ENCODE measurements around the gene TTLL1. TPM values are rescaled to one million over a fixed set of nuclear protein-coding genes. Genes with fewer than 3 reads are reported as not detected.

Gene TTLL1
- total and polyA plus RNA-seq, 7 donors = 2.4 to 6.4 (median 4.3) TPM

- intact Hi-C loops (cut with DNase I) = no loop called here
- whole genome bisulfite sequencing, 2 donors = 81 to 94% methylated on average over 14 of the region's 14 CpGs
These were observed 9.4 kb downstream of the TTLL1 start for GRCh38 chr22:43079742-43080141.

DNA sequence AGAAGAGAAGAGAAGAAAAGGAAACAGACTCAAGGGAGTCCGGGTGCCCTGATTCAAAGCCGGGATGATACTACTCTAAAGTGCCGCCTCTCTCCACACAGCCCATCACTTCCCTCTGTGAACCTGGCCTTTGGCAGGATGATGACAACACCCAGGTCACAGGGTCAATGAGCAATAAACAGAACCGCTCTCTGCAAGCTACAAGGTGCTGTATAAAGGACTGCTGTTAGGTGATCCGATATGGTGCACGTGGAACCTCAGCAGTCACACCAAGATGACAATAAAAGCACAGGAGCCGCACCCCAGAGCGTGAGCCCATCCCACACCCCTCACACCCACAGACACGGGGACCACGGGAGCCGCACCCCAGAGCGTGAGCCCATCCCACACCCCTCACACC, 10.7 kb downstream of the TTLL1 start:
- H3K36me3 ChIP-seq = peaks cover 0 to 10% (median 0%) of the 10 kb centered on the region in 4 donors
- H3K27me3 ChIP-seq = no peaks in the 10 kb centered on the region
- H3K27ac ChIP-seq = no peak overlapping the region
- intact Hi-C loops (cut with DNase I) = no loop called here
- no peak for DNase-seq
- TF ChIP-seq POLR2AphosphoS5 (IDR thresholded peaks at IDR 0.05) (no peak), EP300 (IDR thresholded peaks at IDR 0.05) (no peak), CTCF (IDR thresholded peaks at IDR 0.05) (no peak), POLR2A (IDR thresholded peaks at IDR 0.05) (no peak)
- H3K9me3 ChIP-seq = no peaks in the 10 kb centered on the region
- H3K4me3 ChIP-seq = no peak overlapping the region
- H3K4me1 ChIP-seq = no peaks in the 10 kb centered on the region
- WGBS, 2 donors = 27 to 69% methylated on average over 12 of the region's 12 CpGs

More at GRCh38 chr22:43079742-43080141, 9.4 kb downstream of the TTLL1 start:
- H3K36me3 ChIP-seq = peaks cover 0 to 8% (median 0%) of the 10 kb centered on the region in 4 donors
- H3K9me3 ChIP-seq = no peaks in the 10 kb centered on the region
- DNase-seq = no peak
- no peaks in the 10 kb centered on the region for H3K4me1 ChIP-seq
- H3K27me3 ChIP-seq = no peaks in the 10 kb centered on the region
- no peak overlapping the region for H3K27ac ChIP-seq
- no peak for TF ChIP-seq POLR2AphosphoS5 (IDR thresholded peaks at IDR 0.05)
- TF ChIP-seq EP300 (IDR thresholded peaks at IDR 0.05) = no peak
- TF ChIP-seq CTCF (IDR thresholded peaks at IDR 0.05) = no peak
- TF ChIP-seq POLR2A (IDR thresholded peaks at IDR 0.05) = no peak
- no peak overlapping the region for H3K4me3 ChIP-seq

DNA sequence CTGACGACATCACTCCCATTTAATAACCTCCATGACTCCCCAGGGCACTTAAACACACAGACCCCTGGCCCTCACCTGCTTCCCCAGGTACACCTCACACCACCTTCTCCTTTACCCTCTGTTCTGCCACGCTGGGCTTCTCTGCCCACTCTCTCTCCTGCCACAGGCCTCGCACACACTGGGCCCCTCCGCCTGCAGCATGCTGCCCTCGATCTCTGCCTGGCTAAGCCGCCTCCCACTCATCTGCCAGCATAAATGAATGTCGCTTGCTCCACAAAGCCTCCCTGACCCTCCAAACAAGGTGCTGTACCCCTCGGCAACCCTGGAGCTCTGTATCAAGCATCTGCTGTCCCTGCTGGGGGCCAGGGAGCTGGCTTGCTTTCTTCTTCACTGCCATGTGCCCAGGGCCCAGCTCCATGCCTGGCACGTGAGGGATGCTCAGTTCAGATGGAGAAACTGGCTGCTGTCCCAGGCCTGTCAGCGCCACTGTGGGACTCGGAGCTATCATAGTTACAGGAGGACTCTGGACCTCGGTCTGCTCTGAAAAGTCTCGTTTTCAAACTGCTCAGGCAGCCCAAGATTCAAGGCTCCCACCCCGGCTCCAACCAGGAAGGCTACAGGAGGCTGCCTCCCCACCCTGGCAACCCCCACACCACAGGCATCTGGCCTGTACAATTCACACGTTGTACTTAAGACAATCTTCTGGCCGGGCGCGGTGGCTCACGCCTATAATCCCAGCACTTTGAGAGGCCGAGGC, 11.9 kb downstream of the TTLL1 start:
- H3K27me3 ChIP-seq = no peaks in the 10 kb centered on the region
- peaks cover 0 to 10% (median 0%) of the 10 kb centered on the region in 4 donors for H3K36me3 ChIP-seq
- no peak for DNase-seq
- H3K27ac ChIP-seq = no peak overlapping the region
- no peaks in the 10 kb centered on the region for H3K4me1 ChIP-seq
- intact Hi-C loops (cut with DNase I) = no loop called here
- TF ChIP-seq EP300 (IDR thresholded peaks at IDR 0.05) (no peak), POLR2A (IDR thresholded peaks at IDR 0.05) (no peak), CTCF (IDR thresholded peaks at IDR 0.05) (no peak)
- 44 to 74% methylated on average over 20 of the region's 20 CpGs for WGBS, 2 donors
- H3K4me3 ChIP-seq = no peak overlapping the region
- no peaks in the 10 kb centered on the region for H3K9me3 ChIP-seq

- Histone ChIP-seq H3K27ac (no peak overlapping the region), H3K4me1 (no peaks in the 10 kb centered on the region), H3K27me3 (no peaks in the 10 kb centered on the region), H3K9me3 (no peaks in the 10 kb centered on the region), H3K36me3 (peaks cover under 1 to 32% (median 7%) of the 10 kb centered on the region in 4 donors), H3K4me3 (no peak overlapping the region)
- intact Hi-C loops (cut with DNase I) = no loop called here
- 82 to 88% methylated on average over 11 of the region's 11 CpGs for WGBS, 2 donors
- DNase-seq = no peak
- TF ChIP-seq EP300 (IDR thresholded peaks at IDR 0.05) (no peak), POLR2AphosphoS5 (IDR thresholded peaks at IDR 0.05) (no peak), CTCF (IDR thresholded peaks at IDR 0.05) (no peak), POLR2A (IDR thresholded peaks at IDR 0.05) (no peak)
These were observed 22.3 kb downstream of the TTLL1 start for GRCh38 chr22:43066844-43067385.

Measured in sigmoid colon (tissue), 7 donors.